22Rv1 (cell line): Measurements from ENCODE around the gene ENPP1.

Experiments used
- CTCF ChIP-seq: fragments of 450-650 bp; IDR thresholded peaks from 2 replicates; pipeline ENCODE4 v1.5.1; 2017; ENCODE audit warnings: mild to moderate bottlenecking
- ZFX ChIP-seq: fragments of 450-650 bp; IDR thresholded peaks from 2 replicates; pipeline ENCODE4 v1.6.1; 2017; ENCODE audit warnings: antibody characterized with exemption, borderline replicate concordance

- TF ChIP-seq CTCF (no peak), ZFX (no peak)
Measured at GRCh38 chr6:131813991-131814390, 6.2 kb downstream of the ENPP1 start.
